ENCODE results near the gene ADGRD2. TPM values are rescaled to one million over a fixed set of nuclear protein-coding genes. Genes with fewer than 3 reads are reported as not detected.

ADGRD2 gene
- total and polyA plus RNA-seq, 10 donors = 0.15 to 0.50 (median 0.25) TPM; not detected in 5

- H3K4me1 ChIP-seq = peaks cover 4 to 66% (median 27%) of the 10 kb centered on the region in 6 donors
- H3K4me3 ChIP-seq = no peak overlapping the region
- peak overlapping the region in 3 of 8 donors; percentile 58 to 72 (median 70) for H3K27ac ChIP-seq
- H3K36me3 ChIP-seq = peaks cover 0 to 16% (median 0%) of the 10 kb centered on the region in 6 donors
- peaks cover 0 to 64% (median 8%) of the 10 kb centered on the region in 7 donors for H3K27me3 ChIP-seq (replicated peaks in 1 of 7)
- WGBS, 5 donors = 77 to 93% (median 81%) methylated on average over 5 to 13 of the region's 13 CpGs
- intact Hi-C loops (cut with DNase I; ENCODE audit: low total_unique reads) = no loop called here
- no peaks in the 10 kb centered on the region for H3K9me3 ChIP-seq
- no peak for DNase-seq
- TF ChIP-seq POLR2AphosphoS5 (IDR thresholded peaks at IDR 0.05) (peak in 2 of 3 donors; percentile 51 to 57), POLR2A (IDR thresholded peaks at IDR 0.05) (no peak)
- TF ChIP-seq, protein P1, sequence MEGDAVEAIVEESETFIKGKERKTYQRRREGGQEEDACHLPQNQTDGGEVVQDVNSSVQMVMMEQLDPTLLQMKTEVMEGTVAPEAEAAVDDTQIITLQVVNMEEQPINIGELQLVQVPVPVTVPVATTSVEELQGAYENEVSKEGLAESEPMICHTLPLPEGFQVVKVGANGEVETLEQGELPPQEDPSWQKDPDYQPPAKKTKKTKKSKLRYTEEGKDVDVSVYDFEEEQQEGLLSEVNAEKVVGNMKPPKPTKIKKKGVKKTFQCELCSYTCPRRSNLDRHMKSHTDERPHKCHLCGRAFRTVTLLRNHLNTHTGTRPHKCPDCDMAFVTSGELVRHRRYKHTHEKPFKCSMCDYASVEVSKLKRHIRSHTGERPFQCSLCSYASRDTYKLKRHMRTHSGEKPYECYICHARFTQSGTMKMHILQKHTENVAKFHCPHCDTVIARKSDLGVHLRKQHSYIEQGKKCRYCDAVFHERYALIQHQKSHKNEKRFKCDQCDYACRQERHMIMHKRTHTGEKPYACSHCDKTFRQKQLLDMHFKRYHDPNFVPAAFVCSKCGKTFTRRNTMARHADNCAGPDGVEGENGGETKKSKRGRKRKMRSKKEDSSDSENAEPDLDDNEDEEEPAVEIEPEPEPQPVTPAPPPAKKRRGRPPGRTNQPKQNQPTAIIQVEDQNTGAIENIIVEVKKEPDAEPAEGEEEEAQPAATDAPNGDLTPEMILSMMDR (IDR thresholded peaks at IDR 0.05 in 8 of 11, conservative IDR thresholded peaks at IDR 0.05 in 3 of 11) = no peak
Observed at GRCh38 chr9:124485201-124485600, 35.0 kb downstream of the ADGRD2 start.

- no peak for DNase-seq
- Histone ChIP-seq H3K27me3 (replicated peaks in 1 of 7) (peaks cover 0 to 61% (median 8%) of the 10 kb centered on the region in 7 donors), H3K27ac (peak overlapping the region in 5 of 8 donors; percentile 48 to 72 (median 63)), H3K36me3 (peaks cover 0 to 21% (median 0%) of the 10 kb centered on the region in 6 donors), H3K4me1 (peaks cover 4 to 66% (median 25%) of the 10 kb centered on the region in 6 donors), H3K9me3 (no peaks in the 10 kb centered on the region), H3K4me3 (no peak overlapping the region)
- WGBS, 5 donors = 61 to 86% (median 67%) methylated on average over 6 to 15 of the region's 15 CpGs
- intact Hi-C loops (cut with DNase I; ENCODE audit: low total_unique reads) = no loop called here
- TF ChIP-seq POLR2A (IDR thresholded peaks at IDR 0.05) (no peak), POLR2AphosphoS5 (IDR thresholded peaks at IDR 0.05) (no peak)
- TF ChIP-seq, protein P1 (IDR thresholded peaks at IDR 0.05 in 8 of 11, conservative IDR thresholded peaks at IDR 0.05 in 3 of 11) = no peak
Observed at GRCh38 chr9:124485936-124486335, 35.7 kb downstream of the ADGRD2 start.

DNA sequence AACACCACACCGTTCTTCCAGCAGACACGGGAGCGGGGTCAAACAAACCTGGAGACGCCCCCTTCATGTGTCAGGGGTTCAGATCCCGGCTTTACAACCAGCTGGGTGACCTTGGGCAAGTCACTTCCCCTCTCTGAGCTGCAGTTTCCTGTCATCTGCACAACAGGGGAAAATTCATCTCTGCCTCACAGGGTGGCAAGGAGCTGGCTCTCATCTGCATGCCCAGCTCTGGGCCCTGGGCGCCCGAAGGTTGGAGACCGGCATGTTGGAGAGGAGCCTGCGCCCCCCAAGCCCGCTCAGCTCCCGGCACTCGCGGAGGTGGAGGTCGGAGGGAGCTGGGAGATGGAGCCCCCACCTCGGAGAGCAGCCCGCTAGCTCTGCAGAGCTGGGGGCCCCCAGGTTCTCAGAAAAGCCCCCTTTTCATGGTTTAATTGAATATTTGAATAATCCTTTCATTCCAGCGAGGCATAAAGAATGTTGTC lies 36.6 kb downstream of the ADGRD2 start:
- no peak for DNase-seq
- intact Hi-C loops (cut with DNase I; ENCODE audit: low total_unique reads) = no loop called here
- no peaks in the 10 kb centered on the region for H3K9me3 ChIP-seq
- H3K36me3 ChIP-seq = peaks cover 0 to 25% (median 0%) of the 10 kb centered on the region in 6 donors
- TF ChIP-seq POLR2A (IDR thresholded peaks at IDR 0.05) = no peak
- TF ChIP-seq, protein P1 (IDR thresholded peaks at IDR 0.05 in 8 of 11, conservative IDR thresholded peaks at IDR 0.05 in 3 of 11) = no peak
- TF ChIP-seq POLR2AphosphoS5 (IDR thresholded peaks at IDR 0.05) = peak; percentile 54 to 67 (median 62)
- 51 to 66% (median 58%) methylated on average over 13 to 17 of the region's 17 CpGs for whole genome bisulfite sequencing, 5 donors
- peaks cover 4 to 62% (median 28%) of the 10 kb centered on the region in 6 donors for H3K4me1 ChIP-seq
- peaks cover 0 to 57% (median 8%) of the 10 kb centered on the region in 7 donors for H3K27me3 ChIP-seq (replicated peaks in 1 of 7)
- peak overlapping the region in 2 of 8 donors; percentile 14 to 41 for H3K4me3 ChIP-seq
- H3K27ac ChIP-seq = peak overlapping the region; percentile 19 to 72 (median 58)
